Activated B cell treated with CpG ODN at 0.5 μM for 24 hours (primary cell): ENCODE results near the gene STX18. TPM values are rescaled to one million over a fixed set of nuclear protein-coding genes. Genes with fewer than 3 reads are reported as not detected.

ENCODE experiments used
- ATAC-seq: fragments of 200-7000 bp; cut with Tn5 transposase; one replicate; pipeline ENCODE4 v1.10.0; 2021; ENCODE audit warnings: low read depth, mild to moderate bottlenecking, moderate library complexity
- CTCF ChIA-PET: fragments of 350-600 bp; sonication (Branson Sonifier 250); formaldehyde crosslinking; loops from one replicate; lab custom pipeline; 2021; ENCODE audit warnings: antibody characterized with exemption; lab: Charles Lee
- POLR2A ChIA-PET: fragments of 350-600 bp; sonication (Branson Sonifier 250); formaldehyde crosslinking; loops from one replicate; lab custom pipeline; 2021; ENCODE audit warnings: antibody characterized with exemption; lab: Charles Lee
- DNase-seq: peaks from one replicate; pipeline ENCODE4 v3.0.0; 2022
- H3K27ac Mint-ChIP-seq: one replicate; pipeline ENCODE4 v1.8.0; 2020; ENCODE audit warnings: mixed read lengths
- H3K27me3 Mint-ChIP-seq: one replicate; pipeline ENCODE4 v1.8.0; 2021; ENCODE audit warnings: mixed read lengths
- H3K36me3 Mint-ChIP-seq: one replicate; pipeline ENCODE4 v1.8.0; 2021; ENCODE audit warnings: low read depth, mixed read lengths
- H3K4me1 Mint-ChIP-seq: one replicate; pipeline ENCODE4 v1.8.0; 2021; ENCODE audit warnings: mixed read lengths
- H3K4me3 Mint-ChIP-seq: one replicate; pipeline ENCODE4 v1.8.0; 2020; ENCODE audit warnings: mild to moderate bottlenecking, mixed read lengths
- H3K9me3 Mint-ChIP-seq: one replicate; pipeline ENCODE4 v1.8.0; 2020; ENCODE audit warnings: mixed read lengths
- CTCF ChIP-seq: fragments of 200-600 bp; IDR thresholded peaks from one replicate; pipeline ENCODE4 v1.8.0; 2022; ENCODE audit warnings: antibody characterized with exemption, mild to moderate bottlenecking
- intact Hi-C: fragments of 100-400 bp; cut with micrococcal nuclease; formaldehyde crosslinking; loops from one replicate; pipeline ENCODE4 v1.15.1; 2024
- total RNA-seq: library from RNA; stranded (reverse); gene quantifications from 2 replicates; pipeline ENCODE4 v1.2.3, GENCODE V29; 2022

Gene STX18
- total RNA-seq, 1 donor from 2014 or later = 27.1 TPM

GRCh38 chr4:4412641-4413372 lies 129.0 kb downstream of the STX18 start:
- ATAC-seq = no peak
- DNase-seq = no peak
- no peak for TF ChIP-seq CTCF
- Mint-ChIP-seq H3K4me3 (no peak overlapping the region), H3K36me3 (peaks cover 12% of the 10 kb centered on the region), H3K27me3 (no peaks in the 10 kb centered on the region), H3K27ac (no peak overlapping the region), H3K9me3 (peaks cover 3% of the 10 kb centered on the region), H3K4me1 (no peaks in the 10 kb centered on the region)
- CTCF ChIA-PET = no interaction called here
- intact Hi-C loops = no loop called here
- POLR2A ChIA-PET = no interaction called here

- no peak for ATAC-seq
- H3K4me1 Mint-ChIP-seq = no peaks in the 10 kb centered on the region
- peaks cover 12% of the 10 kb centered on the region for H3K36me3 Mint-ChIP-seq
- H3K27ac Mint-ChIP-seq = no peak overlapping the region
- no peak overlapping the region for H3K4me3 Mint-ChIP-seq
- TF ChIP-seq CTCF = no peak
- no peak for DNase-seq
- intact Hi-C loops = no loop called here
- peaks cover 2% of the 10 kb centered on the region for H3K27me3 Mint-ChIP-seq
- peaks cover 3% of the 10 kb centered on the region for H3K9me3 Mint-ChIP-seq
- CTCF ChIA-PET = no interaction called here
- POLR2A ChIA-PET = no interaction called here
Measured at GRCh38 chr4:4411906-4412305, 129.9 kb downstream of the STX18 start.

GRCh38 chr4:4410271-4410670 lies 131.6 kb downstream of the STX18 start:
- DNase-seq (no peak), ATAC-seq (no peak)
- Mint-ChIP-seq H3K27ac (no peak overlapping the region), H3K9me3 (no peaks in the 10 kb centered on the region), H3K4me1 (no peaks in the 10 kb centered on the region), H3K27me3 (peaks cover 4% of the 10 kb centered on the region), H3K4me3 (no peak overlapping the region), H3K36me3 (no peaks in the 10 kb centered on the region)
- POLR2A ChIA-PET = no interaction called here
- CTCF ChIA-PET = no interaction called here
- intact Hi-C loops = no loop called here
- no peak for TF ChIP-seq CTCF

- Mint-ChIP-seq H3K27ac (no peak overlapping the region), H3K4me1 (no peaks in the 10 kb centered on the region), H3K4me3 (no peak overlapping the region), H3K36me3 (no peaks in the 10 kb centered on the region), H3K27me3 (peaks cover 4% of the 10 kb centered on the region), H3K9me3 (no peaks in the 10 kb centered on the region)
- ATAC-seq (no peak), DNase-seq (no peak)
- TF ChIP-seq CTCF = no peak
- POLR2A ChIA-PET = no interaction called here
- intact Hi-C loops = no loop called here
- CTCF ChIA-PET = no interaction called here
Measured at GRCh38 chr4:4409416-4410115, 132.3 kb downstream of the STX18 start.

- H3K4me3 Mint-ChIP-seq = no peak overlapping the region
- peaks cover 4% of the 10 kb centered on the region for H3K27me3 Mint-ChIP-seq
- no peaks in the 10 kb centered on the region for H3K36me3 Mint-ChIP-seq
- no peak overlapping the region for H3K27ac Mint-ChIP-seq
- ATAC-seq = no peak
- no peak for TF ChIP-seq CTCF
- no peaks in the 10 kb centered on the region for H3K4me1 Mint-ChIP-seq
- DNase-seq = no peak
- ChIA-PET CTCF (no interaction called here), POLR2A (no interaction called here)
- H3K9me3 Mint-ChIP-seq = no peaks in the 10 kb centered on the region
- intact Hi-C loops = no loop called here
Measured at GRCh38 chr4:4408576-4409335, 133.1 kb downstream of the STX18 start.
